Measurements from ENCODE around the gene AGAP2.
A peak's percentile ranks its signal among the peaks of the same experiment; 100 is the strongest.

The AGAP2 gene

DNA sequence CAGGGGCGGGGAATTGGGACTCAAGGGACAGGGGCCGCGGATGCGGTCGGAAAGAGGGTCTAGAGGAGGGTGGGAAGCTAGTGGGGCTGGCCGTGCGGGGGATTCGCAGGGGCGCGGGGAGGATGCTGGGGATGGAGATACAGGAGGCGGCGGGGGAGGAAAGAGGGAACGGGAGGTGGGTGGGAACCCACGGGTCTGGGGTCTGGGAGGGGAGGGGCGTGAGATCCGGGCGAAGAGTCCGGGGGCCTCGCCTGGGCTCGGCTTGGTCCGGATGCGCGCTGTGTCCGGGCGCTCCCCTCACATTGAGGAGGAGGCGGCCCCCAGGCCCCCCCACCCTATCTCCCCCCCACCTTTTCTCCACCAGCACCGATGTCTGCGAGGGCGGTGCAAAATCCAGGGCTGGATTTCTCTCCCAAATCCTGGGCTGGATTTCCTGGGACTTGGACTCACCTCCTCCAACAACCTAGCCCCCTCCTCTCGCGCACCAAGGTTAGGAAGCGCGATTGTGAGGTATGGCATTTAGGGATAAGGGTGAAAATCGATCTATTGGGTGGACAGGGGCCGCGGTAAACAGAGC lies at the start of gene AGAP2:
Gene AGAP2, minus strand, starts transcription at position 82 of the 577 bp plus-strand sequence. CDS start 496 bp downstream, outside the sequence.
- peak within 1 kb of the TSS; percentile 27 for H3K4me3 ChIP-seq (ENCODE audit: low read depth, low read length)
- TF ChIP-seq, protein P1, sequence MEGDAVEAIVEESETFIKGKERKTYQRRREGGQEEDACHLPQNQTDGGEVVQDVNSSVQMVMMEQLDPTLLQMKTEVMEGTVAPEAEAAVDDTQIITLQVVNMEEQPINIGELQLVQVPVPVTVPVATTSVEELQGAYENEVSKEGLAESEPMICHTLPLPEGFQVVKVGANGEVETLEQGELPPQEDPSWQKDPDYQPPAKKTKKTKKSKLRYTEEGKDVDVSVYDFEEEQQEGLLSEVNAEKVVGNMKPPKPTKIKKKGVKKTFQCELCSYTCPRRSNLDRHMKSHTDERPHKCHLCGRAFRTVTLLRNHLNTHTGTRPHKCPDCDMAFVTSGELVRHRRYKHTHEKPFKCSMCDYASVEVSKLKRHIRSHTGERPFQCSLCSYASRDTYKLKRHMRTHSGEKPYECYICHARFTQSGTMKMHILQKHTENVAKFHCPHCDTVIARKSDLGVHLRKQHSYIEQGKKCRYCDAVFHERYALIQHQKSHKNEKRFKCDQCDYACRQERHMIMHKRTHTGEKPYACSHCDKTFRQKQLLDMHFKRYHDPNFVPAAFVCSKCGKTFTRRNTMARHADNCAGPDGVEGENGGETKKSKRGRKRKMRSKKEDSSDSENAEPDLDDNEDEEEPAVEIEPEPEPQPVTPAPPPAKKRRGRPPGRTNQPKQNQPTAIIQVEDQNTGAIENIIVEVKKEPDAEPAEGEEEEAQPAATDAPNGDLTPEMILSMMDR (IDR thresholded peaks at IDR 0.05; ENCODE audit: low read depth, low read length) = no peak

DNA sequence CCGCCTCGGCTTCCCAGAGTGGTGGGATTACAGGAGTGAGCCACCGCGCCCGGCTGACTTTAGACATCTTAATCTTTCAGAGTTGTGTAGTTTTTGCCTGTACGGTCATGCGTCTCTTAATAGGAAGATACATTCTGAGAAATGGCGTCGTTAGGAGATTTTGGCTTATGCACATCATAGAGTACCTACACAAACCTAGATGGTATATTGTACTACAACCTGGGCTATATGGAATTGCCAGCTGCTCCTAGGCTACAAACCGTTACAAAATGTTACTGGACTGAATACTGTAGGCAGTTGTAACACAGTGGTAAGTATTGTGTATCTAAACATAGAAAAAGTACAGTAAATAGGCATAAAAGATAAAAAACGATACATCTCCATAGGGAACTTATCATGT lies 45.3 kb upstream of the AGAP2 start:
- H3K4me3 ChIP-seq (ENCODE audit: low read depth, low read length) = no peak overlapping the region
- TF ChIP-seq, protein P1 (IDR thresholded peaks at IDR 0.05; ENCODE audit: low read depth, low read length) = no peak

DNA sequence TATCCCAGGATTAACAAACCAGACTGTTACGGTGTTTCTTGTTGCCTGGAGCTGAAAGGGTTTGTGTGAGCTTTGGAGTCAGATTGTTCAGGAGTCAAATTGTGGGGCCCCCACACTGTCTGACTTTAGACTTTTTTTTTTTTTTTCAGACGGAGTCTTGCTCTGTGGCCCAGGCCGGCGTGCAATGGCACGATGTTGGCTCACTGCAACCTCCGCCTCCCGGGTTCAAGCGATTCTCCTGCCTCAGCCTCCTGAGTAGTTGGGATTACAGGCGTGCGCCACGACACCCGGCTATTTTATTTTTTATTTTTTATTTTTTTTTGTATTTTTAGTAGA lies 44.9 kb upstream of the AGAP2 start:
- TF ChIP-seq, protein P1 (IDR thresholded peaks at IDR 0.05; ENCODE audit: low read depth, low read length) = no peak
- H3K4me3 ChIP-seq (ENCODE audit: low read depth, low read length) = peak overlapping the region; percentile 100

DNA sequence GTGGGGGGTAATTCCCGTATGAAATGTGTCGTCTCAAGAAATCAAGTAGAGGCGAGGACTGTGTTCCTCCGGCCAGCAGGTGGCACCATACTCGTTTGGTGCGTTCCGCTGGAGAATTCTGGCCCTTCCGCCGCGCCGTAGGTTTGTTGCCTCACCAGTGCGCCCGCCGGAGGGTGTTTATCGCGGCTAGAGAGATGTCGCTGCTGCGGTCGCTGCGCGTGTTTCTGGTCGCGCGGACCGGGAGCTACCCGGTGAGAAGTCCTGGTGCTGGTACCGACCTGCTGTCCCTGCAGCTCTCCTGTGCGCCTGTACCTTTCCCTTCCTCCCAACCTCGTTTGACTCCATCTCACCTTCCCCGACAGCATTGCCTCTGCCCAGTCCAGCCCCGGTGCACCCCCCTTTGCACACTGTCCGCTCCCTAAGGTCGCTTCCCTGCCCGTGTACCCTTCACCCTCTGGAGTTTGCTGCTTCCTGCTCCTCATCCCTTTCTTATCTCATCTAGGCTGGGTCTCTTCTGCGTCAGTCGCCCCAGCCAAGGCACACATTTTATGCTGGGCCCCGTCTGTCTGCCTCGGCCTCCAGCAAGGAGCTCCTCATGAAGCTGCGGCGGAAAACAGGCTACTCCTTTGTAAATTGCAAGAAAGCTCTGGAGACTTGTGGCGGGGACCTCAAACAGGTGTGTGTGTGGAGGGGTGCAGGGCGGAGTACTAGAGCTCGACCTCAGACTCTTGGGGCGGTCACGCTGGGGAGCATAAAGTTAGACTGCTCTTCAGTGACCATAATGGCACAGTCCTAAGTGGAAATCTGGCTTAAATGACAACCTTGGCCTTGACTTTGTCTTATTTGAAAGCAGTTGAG lies 44.3 kb upstream of the AGAP2 start, which contains the start of gene TSFM:
Gene TSFM, plus strand, starts transcription at position 180 of the 858 bp plus-strand sequence. Its CDS starts 15 bp downstream, at position 195.
- peak within 1 kb of the TSS; percentile 100 for H3K4me3 ChIP-seq (ENCODE audit: low read depth, low read length)
- TF ChIP-seq, protein P1 (IDR thresholded peaks at IDR 0.05; ENCODE audit: low read depth, low read length) = peak; percentile 77

DNA sequence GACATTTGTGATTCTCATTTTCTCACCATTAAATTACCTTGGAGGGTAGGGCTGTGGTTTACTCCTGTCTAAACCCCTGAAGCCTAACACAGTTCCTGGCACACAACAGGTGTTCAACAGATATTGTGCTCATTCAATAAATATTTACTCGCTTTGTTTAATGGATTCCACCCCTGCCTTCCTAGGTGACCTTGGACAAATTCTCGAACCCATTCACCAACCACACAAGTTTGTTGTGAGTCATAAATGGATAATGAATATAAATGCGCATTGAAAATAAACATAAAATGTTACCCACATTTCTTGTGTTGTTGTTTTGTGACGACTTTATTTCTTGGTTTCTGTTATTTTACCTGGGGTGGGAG lies 43.7 kb upstream of the AGAP2 start:
- peak overlapping the region; percentile 100 for H3K4me3 ChIP-seq (ENCODE audit: low read depth, low read length)
- TF ChIP-seq, protein P1 (IDR thresholded peaks at IDR 0.05; ENCODE audit: low read depth, low read length) = no peak

DNA sequence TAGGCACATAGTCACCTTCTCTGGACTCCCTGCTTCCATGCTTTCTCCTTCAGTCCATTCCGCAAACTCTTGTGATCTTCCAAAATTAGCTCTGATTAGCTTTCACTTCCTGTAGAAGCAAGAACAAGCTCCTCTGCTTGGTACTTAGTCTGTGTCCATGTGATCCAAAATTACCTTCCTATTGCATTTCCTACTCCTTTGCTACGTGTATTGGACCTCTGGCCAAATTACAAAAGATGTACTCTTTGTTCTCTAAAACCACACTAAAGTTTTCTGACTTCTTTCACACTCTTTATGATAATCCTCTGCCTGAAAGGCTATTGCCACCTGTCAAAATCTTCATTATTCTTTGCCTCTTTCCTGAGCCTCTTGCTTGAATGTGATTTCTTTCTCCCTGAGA lies 43.3 kb upstream of the AGAP2 start:
- TF ChIP-seq, protein P1 (IDR thresholded peaks at IDR 0.05; ENCODE audit: low read depth, low read length) = no peak
- no peak overlapping the region for H3K4me3 ChIP-seq (ENCODE audit: low read depth, low read length)

DNA sequence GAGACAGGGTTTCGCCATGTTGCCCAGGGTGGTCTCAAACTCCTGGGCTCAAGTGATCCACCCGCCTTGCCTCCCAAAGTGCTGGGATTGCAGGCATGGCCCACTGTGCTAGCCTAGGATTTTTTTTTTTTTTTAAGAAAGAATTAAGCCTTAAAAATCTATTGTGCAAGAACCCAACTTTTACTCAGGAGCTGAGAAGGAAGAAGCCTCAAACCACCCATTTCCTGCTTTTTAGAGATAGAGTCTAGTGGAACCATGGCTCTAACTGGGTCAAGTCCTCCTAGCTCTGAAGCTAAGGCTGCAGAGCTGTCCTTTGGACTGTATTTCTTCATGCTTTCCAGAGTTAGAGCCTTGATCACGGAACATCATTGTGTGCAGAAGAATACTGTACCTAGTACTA lies 42.7 kb upstream of the AGAP2 start:
- no peak overlapping the region for H3K4me3 ChIP-seq (ENCODE audit: low read depth, low read length)
- TF ChIP-seq, protein P1 (IDR thresholded peaks at IDR 0.05; ENCODE audit: low read depth, low read length) = no peak

Measured in WI38 (cell line).